ENCODE results near the gene RPA3.

RPA3 gene

DNA sequence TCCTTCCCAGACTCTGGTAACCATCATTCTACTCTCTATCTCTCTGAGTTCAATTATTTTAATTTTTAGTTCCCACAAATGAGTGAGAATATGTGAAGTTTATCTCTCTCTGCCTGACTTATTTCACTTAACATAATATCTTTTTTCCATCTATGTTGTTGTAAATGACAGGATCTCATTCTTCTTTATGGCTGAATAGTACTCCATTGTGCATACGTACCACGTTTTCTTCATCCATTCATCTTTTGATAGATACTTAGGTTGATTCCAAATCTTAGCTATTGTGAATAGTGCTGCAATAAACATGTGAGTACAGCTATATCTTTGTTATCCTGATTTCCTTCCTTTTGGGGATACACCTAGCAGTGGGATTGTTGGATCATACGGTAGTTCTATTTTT, 23.9 kb downstream of the RPA3 start:
- H3K9ac ChIP-seq (ENCODE audit: insufficient read length, low read depth): no peak overlapping the region
- no peaks in the 10 kb centered on the region for H3K36me3 ChIP-seq (ENCODE audit: insufficient read depth, insufficient read length, low read length)

DNA sequence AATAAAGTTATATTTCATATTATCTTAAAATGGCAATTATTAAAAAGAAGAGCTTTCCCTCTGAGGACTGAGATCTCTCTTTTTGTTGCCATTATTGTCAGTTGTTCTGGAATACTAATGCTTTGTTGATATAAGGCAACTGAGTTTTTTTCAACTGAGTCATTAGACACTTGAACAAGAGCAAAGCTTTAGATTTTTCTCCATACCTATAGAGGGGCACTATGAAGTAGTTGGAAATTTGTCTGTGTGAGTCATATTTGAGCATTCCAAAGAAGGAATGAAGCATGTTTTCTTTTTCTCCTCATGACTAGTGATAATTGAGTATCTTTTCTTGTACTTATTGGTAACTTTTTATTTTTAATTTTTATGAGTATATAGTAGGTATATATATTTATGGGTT, 24.5 kb downstream of the RPA3 start:
- TF ChIP-seq ZNF274 (IDR thresholded peaks at IDR 0.05; ENCODE audit: low read depth, low read length) (no peak), SUZ12 (IDR thresholded peaks at IDR 0.05; ENCODE audit: extremely low read depth, insufficient read depth, insufficient read length) (no peak), YY1 (IDR thresholded peaks at IDR 0.05; ENCODE audit: insufficient read depth, insufficient read length) (no peak)
- Histone ChIP-seq H3K27me3 (ENCODE audit: insufficient read depth, insufficient read length) (no peaks in the 10 kb centered on the region), H3K4me1 (ENCODE audit: insufficient read depth, insufficient read length) (no peaks in the 10 kb centered on the region), H3K9ac (ENCODE audit: insufficient read length, low read depth) (no peak overlapping the region), H3K36me3 (ENCODE audit: insufficient read depth, insufficient read length, low read length) (no peaks in the 10 kb centered on the region), H3K4me3 (ENCODE audit: insufficient read length, low read depth) (no peak overlapping the region), H3K9me3 (ENCODE audit: insufficient read depth, low read length) (no peaks in the 10 kb centered on the region; the same call in 1 of the 2 replicates)
- DNase-seq (ENCODE audit: low read depth, low spot score): no peak

More for the DNA sequence above, 23.9 kb downstream of the RPA3 start:
- no peak for DNase-seq (ENCODE audit: low read depth, low spot score)
- Histone ChIP-seq H3K27me3 (ENCODE audit: insufficient read depth, insufficient read length) (no peaks in the 10 kb centered on the region), H3K4me3 (ENCODE audit: insufficient read length, low read depth) (no peak overlapping the region), H3K4me1 (ENCODE audit: insufficient read depth, insufficient read length) (no peaks in the 10 kb centered on the region), H3K9me3 (ENCODE audit: insufficient read depth, low read length) (no peaks in the 10 kb centered on the region; the same call in 1 of the 2 replicates)
- TF ChIP-seq YY1 (IDR thresholded peaks at IDR 0.05; ENCODE audit: insufficient read depth, insufficient read length): no peak
- TF ChIP-seq ZNF274 (IDR thresholded peaks at IDR 0.05; ENCODE audit: low read depth, low read length): no peak
- no peak for TF ChIP-seq SUZ12 (IDR thresholded peaks at IDR 0.05; ENCODE audit: extremely low read depth, insufficient read depth, insufficient read length)

DNA sequence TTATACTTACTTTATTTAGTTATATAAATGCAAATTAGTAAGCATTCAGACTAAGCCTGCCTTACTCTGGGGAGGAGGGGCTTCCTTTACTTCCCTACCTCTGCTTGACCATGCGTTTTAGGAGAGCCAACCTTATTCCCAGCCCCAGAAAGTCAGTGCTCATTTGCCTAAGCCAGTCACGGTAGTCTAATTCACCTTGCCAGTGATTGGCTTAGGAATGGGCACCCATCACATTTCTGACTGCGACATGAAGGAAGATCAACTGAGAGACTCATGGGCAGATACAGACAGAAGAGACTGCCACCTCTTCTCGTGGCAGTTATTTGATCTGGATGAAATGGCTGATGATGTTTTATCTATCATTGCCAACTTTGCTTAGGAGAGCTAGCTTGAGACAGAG, 29.5 kb downstream of the RPA3 start:
- no peaks in the 10 kb centered on the region for H3K9me3 ChIP-seq (ENCODE audit: insufficient read depth, low read length)
- no peak overlapping the region for H3K4me3 ChIP-seq (ENCODE audit: insufficient read length, low read depth)
- H3K4me1 ChIP-seq (ENCODE audit: insufficient read depth, insufficient read length): no peaks in the 10 kb centered on the region
- no peak for TF ChIP-seq SUZ12 (IDR thresholded peaks at IDR 0.05; ENCODE audit: extremely low read depth, insufficient read depth, insufficient read length)
- no peak for TF ChIP-seq YY1 (IDR thresholded peaks at IDR 0.05; ENCODE audit: insufficient read depth, insufficient read length)
- no peak for TF ChIP-seq ZNF274 (IDR thresholded peaks at IDR 0.05; ENCODE audit: low read depth, low read length)
- no peak overlapping the region for H3K9ac ChIP-seq (ENCODE audit: insufficient read length, low read depth)
- H3K36me3 ChIP-seq (ENCODE audit: insufficient read depth, insufficient read length, low read length): no peaks in the 10 kb centered on the region
- no peaks in the 10 kb centered on the region for H3K27me3 ChIP-seq (ENCODE audit: insufficient read depth, insufficient read length)
- DNase-seq (ENCODE audit: low read depth, low spot score): no peak

DNA sequence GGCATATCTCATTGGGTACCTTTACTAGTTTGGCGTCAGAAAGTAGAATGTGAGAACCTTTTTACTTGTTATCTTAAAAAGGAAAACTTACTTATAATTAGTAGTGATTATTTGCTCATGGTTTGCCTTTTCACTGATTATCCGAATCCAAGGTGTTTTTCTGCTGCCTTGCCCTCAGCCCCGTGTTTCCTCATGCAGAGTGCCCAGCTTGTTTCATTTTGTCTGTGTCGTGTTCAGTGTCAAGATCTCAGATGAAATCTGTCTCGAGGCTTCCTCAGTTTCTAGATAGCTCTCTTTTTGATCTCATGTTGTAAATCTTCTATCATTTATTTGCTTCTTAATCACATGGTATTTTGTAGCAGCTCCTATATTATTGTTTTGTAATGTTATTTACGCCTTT, 30.1 kb downstream of the RPA3 start:
- Histone ChIP-seq H3K36me3 (ENCODE audit: insufficient read depth, insufficient read length, low read length) (no peaks in the 10 kb centered on the region), H3K4me3 (ENCODE audit: insufficient read length, low read depth) (no peak overlapping the region), H3K9me3 (ENCODE audit: insufficient read depth, low read length) (no peaks in the 10 kb centered on the region), H3K27me3 (ENCODE audit: insufficient read depth, insufficient read length) (no peaks in the 10 kb centered on the region), H3K4me1 (ENCODE audit: insufficient read depth, insufficient read length) (no peaks in the 10 kb centered on the region), H3K9ac (ENCODE audit: insufficient read length, low read depth) (no peak overlapping the region)
- TF ChIP-seq YY1 (IDR thresholded peaks at IDR 0.05; ENCODE audit: insufficient read depth, insufficient read length): no peak
- no peak for TF ChIP-seq ZNF274 (IDR thresholded peaks at IDR 0.05; ENCODE audit: low read depth, low read length)
- no peak for TF ChIP-seq SUZ12 (IDR thresholded peaks at IDR 0.05; ENCODE audit: extremely low read depth, insufficient read depth, insufficient read length)
- no peak for DNase-seq (ENCODE audit: low read depth, low spot score)

DNA sequence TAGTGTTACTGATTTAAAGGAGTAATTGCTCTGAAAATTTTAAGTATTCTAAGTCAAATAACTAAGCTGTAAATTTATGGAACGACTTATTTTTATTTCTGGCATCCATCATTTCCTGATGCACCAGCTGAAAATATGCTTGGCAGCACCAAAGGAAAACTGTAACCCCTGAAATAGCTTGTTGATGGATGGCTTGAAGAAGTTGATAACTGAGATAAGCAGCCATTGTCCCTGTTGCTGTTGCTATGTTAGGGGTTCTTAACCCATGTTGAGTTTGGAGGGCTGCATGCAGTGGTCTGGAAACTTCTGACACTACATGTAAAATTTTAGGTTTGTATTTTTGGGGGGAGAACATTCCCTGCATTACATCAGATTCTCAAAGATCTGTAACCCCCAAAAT, 30.6 kb downstream of the RPA3 start:
- no peak overlapping the region for H3K9ac ChIP-seq (ENCODE audit: insufficient read length, low read depth)
- TF ChIP-seq SUZ12 (IDR thresholded peaks at IDR 0.05; ENCODE audit: extremely low read depth, insufficient read depth, insufficient read length) (no peak), YY1 (IDR thresholded peaks at IDR 0.05; ENCODE audit: insufficient read depth, insufficient read length) (no peak), ZNF274 (IDR thresholded peaks at IDR 0.05; ENCODE audit: low read depth, low read length) (no peak)
- H3K36me3 ChIP-seq (ENCODE audit: insufficient read depth, insufficient read length, low read length): no peaks in the 10 kb centered on the region
- no peak overlapping the region for H3K4me3 ChIP-seq (ENCODE audit: insufficient read length, low read depth)
- no peak for DNase-seq (ENCODE audit: low read depth, low spot score)
- H3K4me1 ChIP-seq (ENCODE audit: insufficient read depth, insufficient read length): no peaks in the 10 kb centered on the region
- no peaks in the 10 kb centered on the region for H3K9me3 ChIP-seq (ENCODE audit: insufficient read depth, low read length)
- no peaks in the 10 kb centered on the region for H3K27me3 ChIP-seq (ENCODE audit: insufficient read depth, insufficient read length)

DNA sequence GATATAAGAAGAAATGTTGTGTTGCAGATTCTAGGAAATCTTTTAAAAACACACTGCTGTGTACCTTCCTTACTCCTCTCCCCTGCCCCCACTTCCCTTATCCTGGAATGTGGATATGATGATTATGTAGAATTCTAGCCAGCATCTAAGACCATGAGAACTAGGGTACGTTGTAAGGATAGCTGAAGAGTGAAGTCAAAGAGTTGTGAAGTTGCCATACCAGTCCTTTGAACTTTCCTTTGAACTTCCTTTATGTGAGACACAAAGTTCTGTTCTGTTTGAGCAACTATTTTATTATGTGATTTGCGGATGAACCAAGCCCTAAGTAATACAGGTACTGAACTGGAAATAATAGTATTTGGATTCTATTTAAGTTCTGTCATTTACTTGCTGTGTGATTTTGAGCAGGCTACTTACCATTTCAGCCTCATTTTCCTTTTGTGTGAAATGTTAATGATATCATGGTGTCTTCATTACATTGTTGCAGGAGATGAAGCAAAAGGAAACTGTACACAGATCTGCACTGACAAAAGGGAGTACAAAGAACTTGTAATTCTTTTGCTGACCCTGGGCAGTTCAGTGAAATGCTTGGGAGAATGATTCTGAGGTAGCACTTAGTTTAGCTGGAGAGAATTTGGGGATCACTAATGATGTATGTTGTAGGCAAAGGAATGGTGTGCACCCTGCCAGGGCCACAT, 31.4 kb downstream of the RPA3 start:
- Histone ChIP-seq H3K36me3 (ENCODE audit: insufficient read depth, insufficient read length, low read length) (no peaks in the 10 kb centered on the region), H3K9me3 (ENCODE audit: insufficient read depth, low read length) (no peaks in the 10 kb centered on the region), H3K4me3 (ENCODE audit: insufficient read length, low read depth) (no peak overlapping the region), H3K4me1 (ENCODE audit: insufficient read depth, insufficient read length) (no peaks in the 10 kb centered on the region), H3K9ac (ENCODE audit: insufficient read length, low read depth) (no peak overlapping the region), H3K27me3 (ENCODE audit: insufficient read depth, insufficient read length) (no peaks in the 10 kb centered on the region)
- TF ChIP-seq ZNF274 (IDR thresholded peaks at IDR 0.05; ENCODE audit: low read depth, low read length) (no peak), YY1 (IDR thresholded peaks at IDR 0.05; ENCODE audit: insufficient read depth, insufficient read length) (no peak), SUZ12 (IDR thresholded peaks at IDR 0.05; ENCODE audit: extremely low read depth, insufficient read depth, insufficient read length) (no peak)
- DNase-seq (ENCODE audit: low read depth, low spot score): no peak

DNA sequence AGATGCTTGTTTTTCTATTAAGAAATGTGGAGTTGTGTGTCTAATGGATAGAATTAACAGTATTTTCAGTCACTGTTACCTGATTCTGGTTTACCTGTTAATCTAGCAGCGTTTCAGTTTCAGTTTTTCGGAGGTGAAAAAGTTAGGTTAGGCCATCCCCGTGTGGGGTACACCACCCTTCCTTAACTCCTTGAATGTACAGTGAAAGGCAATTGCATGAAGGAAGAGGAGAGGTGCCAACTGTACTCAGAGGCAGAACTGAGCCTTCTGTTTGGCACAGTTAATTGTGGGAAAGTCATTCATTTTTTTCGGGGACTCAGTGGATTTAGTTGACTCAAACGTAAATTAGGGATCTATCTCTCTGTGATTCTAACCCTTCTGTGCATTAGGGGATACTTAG, 35.5 kb downstream of the RPA3 start:
- TF ChIP-seq SUZ12 (IDR thresholded peaks at IDR 0.05; ENCODE audit: extremely low read depth, insufficient read depth, insufficient read length) (no peak), YY1 (IDR thresholded peaks at IDR 0.05; ENCODE audit: insufficient read depth, insufficient read length) (no peak), ZNF274 (IDR thresholded peaks at IDR 0.05; ENCODE audit: low read depth, low read length) (no peak)
- no peaks in the 10 kb centered on the region for H3K27me3 ChIP-seq (ENCODE audit: insufficient read depth, insufficient read length)
- no peaks in the 10 kb centered on the region for H3K36me3 ChIP-seq (ENCODE audit: insufficient read depth, insufficient read length, low read length)
- H3K9me3 ChIP-seq (ENCODE audit: insufficient read depth, low read length): no peaks in the 10 kb centered on the region
- no peak overlapping the region for H3K4me3 ChIP-seq (ENCODE audit: insufficient read length, low read depth)
- no peak overlapping the region for H3K9ac ChIP-seq (ENCODE audit: insufficient read length, low read depth)
- no peaks in the 10 kb centered on the region for H3K4me1 ChIP-seq (ENCODE audit: insufficient read depth, insufficient read length)
- DNase-seq (ENCODE audit: low read depth, low spot score): no peak
